GM18505 (cell line): ENCODE data around the gene BCL2.

Experiments
- ATAC-seq: cut with Tn5 transposase; IDR thresholded peaks from one replicate; pipeline ENCODE4 v1.9.1; 2021; ENCODE audit not compliant: unreplicated experiment
- POLR2A ChIP-seq: IDR thresholded peaks from 4 replicates; pipeline ENCODE4 v1.6.1; 2011; ENCODE audit warnings: borderline replicate concordance; ENCODE audit not compliant: insufficient read depth, insufficient read length; ENCODE audit errors: extremely low read depth

Gene BCL2

GRCh38 chr18:63344918-63345317, 25.3 kb upstream of the BCL2 start:
- ATAC-seq, result no peak
- TF ChIP-seq POLR2A, result no peak

DNA sequence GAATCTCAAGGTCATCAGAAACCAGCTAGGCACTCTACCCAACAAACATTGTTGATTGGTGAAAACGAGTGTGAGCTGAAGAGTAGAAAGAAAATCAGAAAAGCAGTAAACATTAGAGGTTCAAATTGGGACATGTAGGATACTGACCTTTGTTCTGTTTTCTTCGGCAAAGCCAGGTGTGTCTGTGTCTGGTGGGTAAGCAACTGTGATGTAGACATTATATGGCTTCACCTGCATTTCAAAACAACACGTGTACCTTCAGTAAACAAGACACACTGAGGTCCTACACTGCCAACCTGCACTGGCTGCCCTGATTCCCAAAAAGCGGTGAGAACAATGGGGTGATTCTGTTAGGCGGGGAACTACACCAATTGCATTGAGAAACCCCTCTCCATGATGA, 24.7 kb upstream of the BCL2 start:
- no peak for TF ChIP-seq POLR2A
- no peak for ATAC-seq

GRCh38 chr18:63342206-63342605, 22.6 kb upstream of the BCL2 start:
- no peak for TF ChIP-seq POLR2A

DNA sequence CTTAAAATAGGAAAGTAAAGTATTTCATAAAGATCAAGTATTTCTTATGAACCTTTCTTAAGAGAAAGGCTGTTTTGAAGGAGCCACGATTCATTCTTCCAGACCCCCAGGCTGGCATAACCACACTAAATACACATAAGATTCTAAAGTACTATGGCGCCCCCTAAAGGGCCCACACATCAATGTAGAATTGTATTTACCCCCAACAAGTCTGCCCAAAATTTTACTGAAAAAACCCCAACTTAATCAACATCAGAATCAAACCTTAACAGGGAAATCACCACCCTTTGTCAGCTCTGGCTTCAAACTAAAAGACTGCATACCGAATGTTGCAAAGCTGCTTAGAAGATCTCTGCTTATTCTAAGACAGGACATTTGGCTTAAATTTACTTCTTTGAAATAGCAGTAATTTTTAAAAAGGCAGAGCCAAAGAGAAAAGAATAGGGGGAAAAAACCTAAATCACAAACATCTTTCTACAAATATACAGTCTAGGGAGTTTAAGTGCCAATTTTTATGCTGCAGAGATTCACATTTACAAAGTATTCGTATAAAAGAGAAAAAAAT, 20.4 kb upstream of the BCL2 start:
- no peak for ATAC-seq
- TF ChIP-seq POLR2A, result no peak

More at GRCh38 chr18:63342206-63342605, 22.6 kb upstream of the BCL2 start:
- no peak for ATAC-seq

- ATAC-seq, result no peak
- TF ChIP-seq POLR2A, result no peak
These were observed 17.0 kb upstream of the BCL2 start for GRCh38 chr18:63336366-63337099.

GRCh38 chr18:63331105-63331504, 11.5 kb upstream of the BCL2 start:
- ATAC-seq, result no peak
- TF ChIP-seq POLR2A, result no peak

- ATAC-seq, result no peak
- TF ChIP-seq POLR2A, result no peak
These were observed 10.0 kb upstream of the BCL2 start for GRCh38 chr18:63329431-63330145.

DNA sequence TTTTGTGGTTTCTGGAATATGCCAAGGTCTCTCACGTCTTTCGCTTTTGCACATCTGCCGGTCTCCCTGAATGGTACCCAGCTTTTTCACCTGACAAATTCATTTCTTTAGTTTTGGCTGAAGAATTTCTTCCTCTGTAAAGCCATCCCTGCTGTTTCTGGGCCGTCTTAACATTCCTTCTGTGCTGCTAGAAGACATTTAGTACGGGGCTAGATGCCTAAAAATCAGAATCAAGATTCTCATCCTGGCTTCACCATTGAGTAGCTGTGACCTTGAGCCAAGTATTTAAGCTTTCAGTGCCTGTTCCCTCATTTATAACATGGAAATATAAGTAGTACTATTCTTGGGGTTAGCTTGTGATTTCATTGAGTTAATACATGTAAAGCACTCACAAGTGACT, 6.4 kb upstream of the BCL2 start:
- no peak for TF ChIP-seq POLR2A

DNA sequence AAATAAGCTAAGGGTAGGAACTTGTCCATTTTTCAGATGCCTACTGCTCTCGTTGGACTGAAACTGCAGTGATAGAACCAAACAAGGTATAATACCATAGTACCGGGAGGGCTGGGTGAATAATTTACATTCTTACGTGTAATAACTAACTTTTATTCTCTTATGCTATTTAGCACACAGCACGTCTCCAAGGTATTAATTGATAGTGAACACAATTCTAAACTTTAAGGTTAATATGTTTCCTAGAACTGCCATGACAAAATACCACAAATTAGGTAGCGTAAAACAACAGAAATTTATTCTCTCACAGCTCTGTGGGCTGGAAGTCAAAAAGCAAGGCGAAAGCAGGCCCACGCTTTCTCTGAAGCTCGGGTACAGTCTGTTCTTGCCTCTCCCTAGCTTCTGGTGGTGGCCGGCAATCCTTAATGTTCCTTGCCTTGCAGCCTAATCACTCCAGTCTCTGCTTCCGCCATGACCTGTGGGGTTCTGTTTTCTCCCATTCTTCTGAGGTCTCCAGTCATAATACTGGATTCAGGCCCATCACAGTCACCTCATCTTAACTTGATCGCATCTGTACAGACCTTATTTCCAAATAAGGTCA, 5.6 kb upstream of the BCL2 start:
- TF ChIP-seq POLR2A, result no peak
- no peak for ATAC-seq

More for the DNA sequence above, 6.4 kb upstream of the BCL2 start:
- no peak for ATAC-seq

DNA sequence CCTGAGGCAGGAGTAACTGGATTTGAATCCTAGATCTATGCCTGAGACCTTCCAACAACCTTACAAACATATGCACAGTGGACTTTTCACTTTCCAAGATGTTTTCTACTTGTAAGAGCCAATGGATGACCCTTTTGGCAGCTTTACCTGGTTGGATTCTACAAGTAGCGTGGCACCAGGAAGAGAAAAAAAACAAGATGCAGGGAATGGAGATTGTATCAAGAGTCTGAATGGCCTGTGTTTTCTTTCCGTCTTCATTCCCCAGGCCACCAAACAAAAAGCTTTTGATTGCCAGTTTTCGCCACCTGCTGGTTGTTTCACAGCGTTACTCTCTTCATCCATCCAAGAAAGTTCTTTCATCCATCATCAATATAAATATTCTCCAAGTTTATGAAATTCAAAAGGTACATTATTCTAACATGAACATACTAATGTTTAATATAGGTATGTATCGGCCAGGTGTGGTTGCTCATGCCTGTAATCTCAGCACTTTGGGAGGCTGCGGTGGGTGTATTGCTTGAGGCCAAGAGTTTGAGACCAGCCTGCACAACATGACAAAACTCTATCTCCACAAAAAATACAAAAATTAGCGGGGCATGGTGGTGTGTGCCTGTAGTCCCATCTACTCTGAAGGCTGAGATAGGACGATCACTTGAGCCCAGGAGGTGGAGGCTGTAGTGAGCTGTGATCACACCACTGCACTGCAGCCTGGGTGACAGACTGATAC, 3.5 kb upstream of the BCL2 start:
- ATAC-seq, result no peak
- TF ChIP-seq POLR2A, result no peak

DNA sequence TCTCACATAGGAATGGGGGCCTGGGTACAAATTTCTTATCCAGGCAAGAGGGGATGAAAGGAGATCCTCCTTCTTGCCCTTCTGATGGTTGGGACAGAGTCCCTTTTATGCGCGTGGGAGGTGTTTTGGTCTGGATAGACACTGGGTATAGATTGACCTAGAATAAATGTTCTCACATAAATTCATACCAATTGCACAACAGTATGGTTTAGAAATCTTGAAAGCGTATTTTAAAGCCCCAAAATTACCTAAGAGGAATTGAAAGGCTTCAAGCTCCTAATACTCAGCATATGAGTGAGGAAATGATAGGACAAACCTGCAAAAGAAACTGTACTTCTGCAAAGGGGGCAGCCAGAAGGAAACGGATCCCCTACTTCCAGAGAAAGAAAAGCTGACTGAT, 2.6 kb upstream of the BCL2 start:
- TF ChIP-seq POLR2A, result no peak
- ATAC-seq, result no peak

DNA sequence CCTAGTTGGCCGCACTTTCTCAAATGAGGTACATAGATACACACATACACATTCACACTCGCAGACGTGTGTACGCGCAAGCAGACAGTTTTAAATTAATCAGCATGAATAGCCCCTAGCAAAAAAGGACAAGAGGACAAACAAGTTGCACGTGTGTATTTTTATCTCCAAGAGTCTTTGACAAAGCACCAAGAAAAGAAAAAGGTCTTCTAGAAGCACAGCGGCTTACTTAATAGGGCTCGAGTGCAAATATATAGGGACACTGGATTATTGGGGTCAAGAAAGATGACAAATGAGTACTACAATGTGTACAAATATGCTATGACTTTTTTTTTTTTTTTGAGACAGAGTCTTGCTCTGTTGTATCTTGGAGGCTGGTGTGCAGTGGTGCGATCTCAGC, 1.7 kb upstream of the BCL2 start:
- no peak for ATAC-seq
- no peak for TF ChIP-seq POLR2A

DNA sequence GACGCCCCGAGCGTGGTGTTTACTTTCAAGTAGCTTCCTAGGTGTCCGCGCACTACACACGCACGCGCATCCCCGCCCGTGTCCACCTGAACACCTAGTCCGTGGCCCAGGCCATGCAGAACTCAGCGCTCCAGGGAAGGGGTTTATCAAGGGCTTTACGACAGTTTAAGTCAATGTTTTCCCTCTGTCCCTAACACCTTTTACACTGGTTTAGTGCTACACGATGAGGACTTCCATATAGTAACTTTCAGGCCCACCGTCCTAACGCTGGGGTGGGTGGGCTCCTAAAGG, 1.4 kb upstream of the BCL2 start:
- TF ChIP-seq POLR2A, result peak; percentile 22
- no peak for ATAC-seq
